HG03103 (cell line): ENCODE results near the gene ATP6AP1.

Experiments
- ATAC-seq: cut with Tn5 transposase; IDR thresholded peaks from one replicate; pipeline ENCODE4 v1.9.1; 2021; ENCODE audit warnings: low read depth; ENCODE audit not compliant: unreplicated experiment

ATP6AP1 gene

GRCh38 chrX:154485150-154486051 lies 56.9 kb downstream of the ATP6AP1 start:
- ATAC-seq, result no peak

- ATAC-seq, result no peak
These were observed 57.5 kb downstream of the ATP6AP1 start for GRCh38 chrX:154486052-154486395.
